Measurements from ENCODE around the gene TRIM9.

The TRIM9 gene

DNA sequence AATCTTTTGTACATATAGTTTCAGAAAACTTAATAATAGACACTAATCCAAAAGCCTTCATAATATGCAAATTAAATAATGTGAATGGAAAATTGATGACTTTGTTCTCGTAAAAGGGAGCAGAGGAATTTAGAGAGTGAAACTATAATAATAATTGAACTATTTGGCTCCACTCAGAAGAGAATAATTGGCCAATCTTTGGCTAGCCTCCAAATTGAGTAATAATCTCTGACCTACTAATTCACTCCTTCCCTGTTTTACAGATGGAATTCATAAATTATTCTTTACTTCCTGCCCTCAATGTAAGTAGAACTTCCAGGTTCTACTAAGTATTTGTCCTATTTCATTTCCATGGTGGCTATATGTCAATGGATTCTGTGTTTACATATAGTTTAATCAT is 15.8 kb downstream of the TRIM9 start:
- Histone ChIP-seq H3K9me3 (ENCODE audit: insufficient read depth, low read length) (no peaks in the 10 kb centered on the region), H3K4me1 (ENCODE audit: low read length) (no peaks in the 10 kb centered on the region), H3K27ac (ENCODE audit: low read length) (no peak overlapping the region), H2AFZ (ENCODE audit: low read depth, low read length) (no peak overlapping the region), H4K20me1 (ENCODE audit: insufficient read depth, low read length) (no peaks in the 10 kb centered on the region), H3K36me3 (replicated peaks; ENCODE audit: low read depth, low read length) (no peaks in the 10 kb centered on the region), H3K4me2 (ENCODE audit: low read length) (no peak overlapping the region), H3K9ac (ENCODE audit: low read length) (no peak overlapping the region), H3K79me2 (ENCODE audit: low read length) (no peaks in the 10 kb centered on the region), H3K27me3 (ENCODE audit: low read depth, low read length) (no peaks in the 10 kb centered on the region), H3K4me3 (ENCODE audit: low read length) (no peak overlapping the region)
- no peak for TF ChIP-seq EZH2phosphoT487 (IDR thresholded peaks at IDR 0.05; ENCODE audit: low read depth)
- no peak for TF ChIP-seq CTCF (IDR thresholded peaks at IDR 0.05; ENCODE audit: low read depth, low read length)

DNA sequence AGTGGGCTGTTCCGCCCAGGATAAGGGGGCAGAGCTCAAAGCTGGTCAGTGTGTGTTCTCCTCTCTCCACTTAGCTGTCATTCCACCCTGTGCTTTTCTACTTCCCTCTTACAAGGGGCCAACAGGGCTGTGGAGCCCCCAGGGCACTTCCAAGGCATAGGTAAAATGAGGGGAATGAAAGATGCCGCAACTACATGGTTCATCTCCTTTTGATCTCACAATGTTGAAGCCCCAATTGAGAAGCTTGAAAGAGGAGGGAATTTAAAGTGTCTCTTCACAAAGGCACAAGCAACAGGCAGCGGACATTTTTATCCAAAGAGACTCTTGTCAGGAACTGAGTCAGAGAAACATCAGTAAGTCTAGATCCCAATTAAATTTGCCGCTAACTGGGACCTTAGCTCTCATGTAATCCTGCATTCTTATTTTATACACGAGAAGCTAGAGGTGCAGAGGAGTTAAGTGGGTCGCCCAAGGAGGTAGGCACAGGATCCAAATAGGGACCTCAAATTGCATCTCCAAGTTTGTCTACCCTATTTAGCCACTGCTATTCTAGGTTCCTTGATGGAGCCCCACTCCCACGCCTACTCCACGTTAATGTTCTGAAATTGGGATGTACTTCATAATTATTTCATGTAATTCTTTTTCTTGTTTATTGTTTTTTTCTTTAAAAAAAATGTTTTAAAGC is 20.1 kb downstream of the TRIM9 start:
- H3K4me3 ChIP-seq (ENCODE audit: low read length) = no peak overlapping the region
- 0 out of 2 replicates have a peak, but pooled peaks cover 6% of the 10 kb centered on the region for H3K9me3 ChIP-seq (ENCODE audit: insufficient read depth, low read length)
- H3K9ac ChIP-seq (ENCODE audit: low read length) = no peak overlapping the region
- H3K36me3 ChIP-seq (replicated peaks; ENCODE audit: low read depth, low read length) = no peaks in the 10 kb centered on the region
- H4K20me1 ChIP-seq (ENCODE audit: insufficient read depth, low read length) = no peaks in the 10 kb centered on the region
- H3K27ac ChIP-seq (ENCODE audit: low read length) = no peak overlapping the region
- TF ChIP-seq EZH2phosphoT487 (IDR thresholded peaks at IDR 0.05; ENCODE audit: low read depth) (no peak), CTCF (IDR thresholded peaks at IDR 0.05; ENCODE audit: low read depth, low read length) (no peak)
- H3K79me2 ChIP-seq (ENCODE audit: low read length) = no peaks in the 10 kb centered on the region
- no peak overlapping the region for H3K4me2 ChIP-seq (ENCODE audit: low read length)
- H3K27me3 ChIP-seq (ENCODE audit: low read depth, low read length) = no peaks in the 10 kb centered on the region
- peaks cover 8% of the 10 kb centered on the region for H3K4me1 ChIP-seq (ENCODE audit: low read length)
- H2AFZ ChIP-seq (ENCODE audit: low read depth, low read length) = no peak overlapping the region

DNA sequence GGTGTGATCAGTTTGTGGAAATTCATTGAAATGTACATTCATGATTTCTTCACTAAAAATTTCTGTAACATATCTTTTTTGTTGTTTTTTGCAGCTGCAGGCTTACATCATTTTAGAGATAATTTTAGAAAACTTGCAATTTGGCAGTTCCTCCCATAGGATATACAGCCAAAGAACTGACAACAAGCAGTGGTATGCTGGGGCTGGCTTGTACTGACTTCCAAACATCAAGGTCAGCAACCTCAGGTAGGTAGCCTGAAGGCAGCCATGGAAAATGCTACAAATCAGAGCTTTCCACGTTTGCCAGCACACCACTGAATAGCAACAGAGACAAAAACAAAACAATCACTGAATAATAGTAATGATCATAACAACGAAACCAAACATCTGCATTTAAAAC is 21.2 kb downstream of the TRIM9 start:
- Histone ChIP-seq H4K20me1 (ENCODE audit: insufficient read depth, low read length) (no peaks in the 10 kb centered on the region), H3K36me3 (replicated peaks; ENCODE audit: low read depth, low read length) (no peaks in the 10 kb centered on the region), H3K9ac (ENCODE audit: low read length) (no peak overlapping the region), H3K79me2 (ENCODE audit: low read length) (no peaks in the 10 kb centered on the region), H3K9me3 (ENCODE audit: insufficient read depth, low read length) (0 out of 2 replicates have a peak, but pooled peaks cover 6% of the 10 kb centered on the region), H3K27me3 (ENCODE audit: low read depth, low read length) (no peaks in the 10 kb centered on the region), H2AFZ (ENCODE audit: low read depth, low read length) (no peak overlapping the region), H3K4me1 (ENCODE audit: low read length) (peaks cover 8% of the 10 kb centered on the region), H3K4me2 (ENCODE audit: low read length) (no peak overlapping the region), H3K4me3 (ENCODE audit: low read length) (no peak overlapping the region), H3K27ac (ENCODE audit: low read length) (no peak overlapping the region)
- TF ChIP-seq EZH2phosphoT487 (IDR thresholded peaks at IDR 0.05; ENCODE audit: low read depth) (no peak), CTCF (IDR thresholded peaks at IDR 0.05; ENCODE audit: low read depth, low read length) (no peak)

DNA sequence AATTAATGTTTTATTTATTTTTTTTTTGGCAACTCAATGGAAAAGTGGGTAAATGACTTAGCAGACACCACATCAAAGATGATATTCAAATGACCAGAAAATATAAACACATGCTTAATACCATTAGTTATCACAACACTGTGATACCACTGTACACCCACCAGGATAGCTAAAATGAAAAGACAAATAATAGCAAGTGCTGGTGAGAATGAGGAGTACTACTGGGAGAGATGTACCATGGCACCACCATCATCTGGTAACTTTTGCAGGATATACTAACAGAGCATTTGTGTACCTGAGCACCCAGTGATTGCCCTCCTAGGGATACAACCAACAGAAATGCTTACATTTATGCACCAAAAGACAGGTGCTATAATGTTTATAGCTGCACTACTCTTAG is 21.9 kb downstream of the TRIM9 start:
- no peaks in the 10 kb centered on the region for H3K79me2 ChIP-seq (ENCODE audit: low read length)
- H3K4me2 ChIP-seq (ENCODE audit: low read length) = no peak overlapping the region
- H3K4me3 ChIP-seq (ENCODE audit: low read length) = no peak overlapping the region
- H3K27ac ChIP-seq (ENCODE audit: low read length) = no peak overlapping the region
- H3K36me3 ChIP-seq (replicated peaks; ENCODE audit: low read depth, low read length) = no peaks in the 10 kb centered on the region
- H3K4me1 ChIP-seq (ENCODE audit: low read length) = peaks cover 8% of the 10 kb centered on the region
- no peak overlapping the region for H2AFZ ChIP-seq (ENCODE audit: low read depth, low read length)
- H4K20me1 ChIP-seq (ENCODE audit: insufficient read depth, low read length) = no peaks in the 10 kb centered on the region
- TF ChIP-seq EZH2phosphoT487 (IDR thresholded peaks at IDR 0.05; ENCODE audit: low read depth) (no peak), CTCF (IDR thresholded peaks at IDR 0.05; ENCODE audit: low read depth, low read length) (no peak)
- H3K9me3 ChIP-seq (ENCODE audit: insufficient read depth, low read length) = 0 out of 2 replicates have a peak, but pooled peaks cover 6% of the 10 kb centered on the region
- H3K27me3 ChIP-seq (ENCODE audit: low read depth, low read length) = no peaks in the 10 kb centered on the region
- H3K9ac ChIP-seq (ENCODE audit: low read length) = no peak overlapping the region

All from OCI-LY3 (cell line).